ENCODE results near the gene WDFY4. TPM values are rescaled to one million over a fixed set of nuclear protein-coding genes. Genes with fewer than 3 reads are reported as not detected.

The WDFY4 gene
- polyA plus RNA-seq, 5 donors, result 2.1 to 5.1 (median 4.5) TPM

GRCh38 chr10:48707472-48707871 lies 22.8 kb downstream of the WDFY4 start:
- no peak for DNase-seq

GRCh38 chr10:48708144-48708543 lies 23.5 kb downstream of the WDFY4 start:
- DNase-seq, result peak; percentile 32 to 38

- no peak for DNase-seq
Measured at GRCh38 chr10:48710647-48711275, 26.1 kb downstream of the WDFY4 start.

DNA sequence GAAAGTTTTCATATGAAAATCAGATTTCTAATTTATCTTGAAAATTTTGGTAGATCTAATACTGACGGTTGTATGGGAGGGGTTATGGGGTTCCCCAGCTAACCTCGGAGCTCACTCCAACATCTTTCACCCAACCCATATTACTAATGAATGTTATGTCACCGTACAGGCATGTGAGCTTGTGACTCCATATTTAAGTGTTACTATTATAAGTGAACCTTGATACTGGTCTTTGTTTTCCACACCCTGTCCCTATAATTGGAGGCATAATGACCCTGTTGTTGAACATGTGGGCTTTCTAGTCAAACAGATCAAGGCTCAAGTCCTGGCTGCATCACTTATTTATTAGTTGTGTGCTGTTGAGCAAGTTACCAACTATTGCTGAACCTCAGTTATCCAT lies 27.2 kb downstream of the WDFY4 start:
- no peak for DNase-seq

DNA sequence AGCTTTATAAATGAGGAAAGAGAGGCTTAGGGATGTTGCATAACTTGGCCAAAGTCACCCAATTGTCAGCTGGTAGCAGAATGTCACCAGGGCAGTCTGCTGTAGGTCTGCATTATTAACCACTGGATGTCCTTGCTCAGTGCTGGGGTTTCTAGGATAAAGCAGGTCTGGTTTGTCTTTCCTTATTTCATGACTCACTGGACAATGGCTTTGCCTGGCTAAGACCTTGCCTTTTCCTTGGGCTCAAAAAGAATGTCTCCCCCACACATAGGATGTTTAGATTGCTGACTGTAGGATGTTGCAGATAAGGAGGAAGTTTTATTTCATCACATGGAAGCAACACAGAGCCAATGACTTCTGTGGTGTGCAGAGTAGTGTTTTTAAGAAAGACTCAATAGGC lies 29.4 kb downstream of the WDFY4 start:
- no peak for DNase-seq

GRCh38 chr10:48716416-48716815 lies 31.7 kb downstream of the WDFY4 start:
- DNase-seq, result no peak

DNA sequence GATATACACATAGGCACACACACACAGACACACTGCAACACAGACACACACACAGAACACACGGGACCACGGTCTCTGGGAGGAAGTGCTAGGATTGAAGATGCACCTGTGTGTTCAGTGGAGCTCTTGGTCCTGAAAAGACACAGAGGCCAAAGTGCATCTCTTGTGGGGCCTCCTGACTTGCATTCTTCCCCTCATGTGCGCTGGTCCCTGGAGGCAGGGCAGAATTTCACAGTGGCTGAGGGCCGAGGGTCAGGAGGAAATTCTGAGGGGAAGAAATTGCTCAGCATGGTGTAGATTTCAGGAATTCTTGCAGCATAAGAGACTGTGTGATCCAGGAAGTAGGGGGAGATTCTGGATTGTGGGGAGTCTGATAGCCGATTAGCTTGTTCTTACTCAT lies 35.9 kb downstream of the WDFY4 start:
- no peak for DNase-seq

DNA sequence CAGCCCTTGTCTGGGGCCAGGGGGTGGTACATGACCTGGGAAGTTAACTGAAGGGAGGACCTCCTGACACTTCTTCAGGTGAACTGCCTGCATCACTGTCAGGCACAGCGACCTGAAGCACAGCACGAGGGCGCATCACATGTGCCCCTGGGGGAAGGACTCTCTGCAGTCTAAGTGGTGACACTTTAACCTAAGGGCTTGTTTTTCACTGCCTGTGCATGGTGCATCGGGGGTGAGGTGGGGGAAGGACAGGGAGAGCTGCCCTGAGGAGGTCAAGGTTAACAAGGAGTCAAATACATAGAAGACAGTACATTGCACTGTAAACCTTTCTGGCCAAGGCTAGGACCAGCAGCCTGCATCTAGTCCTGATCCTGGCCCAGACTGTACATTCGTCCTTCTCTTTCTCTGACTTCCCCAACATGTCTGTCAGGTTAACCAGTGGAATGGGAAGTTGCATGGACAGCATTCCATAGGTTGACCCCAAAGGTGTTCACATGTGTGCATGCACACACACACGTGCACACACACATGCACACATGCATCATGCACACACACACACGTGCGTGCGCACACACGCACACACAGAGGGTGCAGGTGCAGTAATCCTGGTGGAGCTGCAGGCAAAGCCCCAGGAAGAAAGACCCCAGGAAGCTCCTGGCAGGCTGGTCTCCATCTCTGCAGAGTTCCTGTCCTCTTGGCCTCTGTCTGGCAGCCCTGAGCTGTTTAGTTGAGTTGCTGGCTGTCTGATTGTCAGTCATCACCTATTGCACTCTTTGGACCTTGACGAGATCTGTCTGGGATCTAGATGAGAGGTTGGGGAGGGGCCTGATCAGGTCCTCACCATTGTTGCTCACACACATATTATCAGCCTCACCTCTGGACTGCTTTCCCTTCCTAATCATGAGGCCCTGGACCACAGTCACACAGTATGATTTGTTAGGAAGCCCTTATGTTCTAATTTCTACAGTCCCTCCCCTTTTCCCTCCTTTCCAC lies 37.8 kb downstream of the WDFY4 start:
- no peak for DNase-seq

- no peak for DNase-seq
Measured at GRCh38 chr10:48724127-48724526, 39.5 kb downstream of the WDFY4 start.

GRCh38 chr10:48725708-48726107 lies 41.0 kb downstream of the WDFY4 start:
- no peak for DNase-seq

- DNase-seq, result no peak
Measured at GRCh38 chr10:48727866-48728265, 43.2 kb downstream of the WDFY4 start.

GRCh38 chr10:48729222-48729621 lies 44.5 kb downstream of the WDFY4 start:
- DNase-seq, result no peak

DNA sequence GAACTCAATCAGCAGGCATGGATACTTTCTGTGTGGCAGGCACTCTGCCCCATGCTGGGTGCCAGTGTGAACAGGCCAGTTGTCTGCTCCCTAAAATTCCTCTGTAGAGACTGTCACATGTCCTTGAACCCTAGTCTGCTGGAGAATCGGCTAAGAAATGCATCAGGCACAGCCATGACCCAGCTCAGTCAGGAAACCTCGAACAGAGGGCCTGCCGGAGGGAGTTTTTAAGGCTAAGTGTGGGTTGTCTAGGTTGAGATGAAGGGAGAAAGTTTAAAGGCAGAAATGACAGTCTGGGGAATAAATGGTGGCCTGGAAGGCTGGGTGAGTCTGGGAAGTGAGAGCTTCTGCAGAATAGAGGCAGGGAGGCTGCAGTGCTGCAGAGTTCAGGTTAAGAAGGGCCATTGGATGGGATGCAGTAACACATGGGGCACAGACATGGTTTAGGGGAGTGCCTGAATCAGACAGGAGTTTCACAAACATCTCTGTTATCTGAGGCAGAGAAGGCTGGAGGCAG lies 45.3 kb downstream of the WDFY4 start:
- no peak for DNase-seq

GRCh38 chr10:48731141-48731540 lies 46.5 kb downstream of the WDFY4 start:
- no peak for DNase-seq

DNA sequence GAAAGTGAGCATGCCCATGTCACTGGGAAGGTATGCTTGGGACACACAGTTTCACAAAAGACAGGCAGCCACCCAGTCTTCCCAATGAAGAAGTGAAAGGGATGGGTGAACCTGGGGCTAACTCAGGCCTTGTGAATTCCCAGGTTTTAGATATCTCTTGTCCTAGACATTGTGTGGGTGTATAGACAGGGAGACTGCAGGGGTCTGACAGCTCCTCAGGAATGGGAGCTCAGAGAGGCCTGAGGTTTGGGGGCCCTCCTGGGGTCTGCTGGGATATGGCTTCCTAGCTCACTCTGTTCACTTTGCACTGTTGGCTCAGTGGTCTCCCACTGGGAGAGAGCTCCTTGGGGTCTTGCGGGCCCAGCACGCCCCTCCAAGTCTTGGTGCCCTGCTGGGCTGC lies 47.0 kb downstream of the WDFY4 start:
- DNase-seq, result no peak

GRCh38 chr10:48733329-48733728 lies 48.7 kb downstream of the WDFY4 start:
- no peak for DNase-seq

DNA sequence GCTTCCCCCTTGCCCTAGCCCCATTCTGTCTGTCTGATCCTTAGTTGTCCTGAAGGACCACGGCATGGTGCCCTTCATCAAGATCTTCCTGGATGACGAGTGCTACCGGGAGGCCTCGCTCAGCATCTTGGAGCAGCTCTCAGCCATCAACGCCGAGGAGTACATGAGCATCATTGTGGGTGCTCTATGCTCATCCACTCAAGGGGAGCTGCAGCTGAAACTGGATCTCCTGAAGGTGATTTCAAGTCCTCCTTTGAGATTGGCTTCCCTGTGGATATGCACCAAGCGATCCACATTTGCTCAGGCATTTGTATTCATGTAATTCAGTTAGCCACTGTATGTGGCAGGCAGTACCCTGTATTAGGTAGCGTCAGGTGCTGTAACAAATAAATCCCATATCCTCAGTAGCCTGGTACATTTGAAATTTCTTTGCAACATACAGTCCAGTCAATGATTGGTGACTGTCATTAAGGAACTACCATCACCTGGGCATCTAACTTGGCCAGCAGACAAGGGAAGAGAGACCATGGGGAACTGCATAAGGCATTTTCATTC lies 51.2 kb downstream of the WDFY4 start:
- no peak for DNase-seq

GRCh38 chr10:48736596-48736995 lies 51.9 kb downstream of the WDFY4 start:
- DNase-seq, result no peak

DNA sequence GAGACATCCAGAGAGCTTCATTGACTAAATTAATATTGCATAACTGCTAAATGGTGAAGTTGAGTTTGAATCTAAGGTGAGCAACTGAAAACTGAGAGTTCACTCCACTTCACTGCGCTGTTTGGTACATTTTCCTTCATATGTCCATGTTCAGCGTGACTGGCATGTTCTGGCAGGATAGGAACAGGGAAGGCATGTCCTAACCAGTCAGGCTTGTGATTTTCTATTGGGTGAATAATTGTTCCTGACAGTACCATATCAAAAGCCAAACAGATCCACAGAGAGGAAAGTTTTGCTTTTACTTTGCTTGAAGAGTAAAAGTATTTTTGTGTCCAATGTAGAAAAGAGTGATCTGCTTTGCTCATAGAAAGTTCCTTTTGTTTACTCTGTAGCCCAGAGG lies 53.2 kb downstream of the WDFY4 start:
- no peak for DNase-seq

DNA sequence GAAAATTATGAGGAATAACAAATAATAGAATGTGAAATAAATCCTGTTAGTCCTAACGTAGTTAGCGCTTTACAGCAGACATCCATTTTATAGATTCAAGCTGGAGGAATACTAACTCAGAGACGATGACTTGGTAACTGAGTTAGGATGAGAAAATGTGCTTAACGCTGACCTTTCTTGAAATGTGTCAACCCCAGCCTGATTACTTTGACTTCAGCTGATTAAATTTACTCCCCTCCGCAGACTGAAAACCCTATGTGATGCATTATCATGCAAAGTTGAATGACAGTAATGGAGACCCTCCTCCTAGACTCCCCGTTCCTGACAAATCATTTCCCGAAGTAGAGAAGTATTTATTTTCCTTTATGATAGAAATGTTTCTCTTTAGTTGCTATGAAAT lies 54.5 kb downstream of the WDFY4 start:
- no peak for DNase-seq

DNA sequence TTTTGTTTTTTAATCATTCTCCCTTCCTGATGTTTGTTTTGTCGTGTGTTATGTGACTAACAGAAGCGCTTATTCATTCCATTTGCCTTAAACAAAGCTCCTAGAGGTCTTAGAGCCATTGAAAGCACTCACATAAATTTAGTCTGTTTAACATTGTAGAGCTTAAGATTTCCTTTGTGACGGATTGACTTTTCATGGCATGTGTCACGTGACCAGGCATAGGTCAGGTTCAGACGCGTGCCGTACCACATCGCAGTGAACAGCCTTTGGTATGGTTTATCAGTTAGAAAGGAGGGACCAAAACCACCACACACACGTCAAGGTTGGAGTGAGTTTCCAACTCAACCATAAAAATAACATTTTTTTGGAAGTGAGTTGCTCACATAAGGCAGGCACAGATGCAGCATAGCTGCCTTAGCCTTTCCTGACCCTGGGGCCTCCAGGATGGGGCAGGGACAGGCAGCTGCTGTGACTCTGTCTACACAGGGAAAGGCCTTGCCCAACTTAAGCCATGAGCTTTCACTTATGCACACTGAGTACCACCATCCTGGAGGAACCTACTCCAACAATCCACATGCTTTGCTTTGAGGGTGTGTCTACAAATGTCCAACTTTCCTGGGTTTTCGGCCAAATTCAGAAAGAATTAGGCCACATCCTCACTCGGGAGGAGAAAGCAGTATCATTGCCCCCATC lies 55.5 kb downstream of the WDFY4 start:
- no peak for DNase-seq

GRCh38 chr10:48740988-48741387 lies 56.3 kb downstream of the WDFY4 start:
- DNase-seq, result no peak
